HUDEP-2 (cell line): Measurements from ENCODE around the gene KLHL3.
"Not testable (repeated sequence)": the region's sequence is repeated elsewhere in the genome, so short reads cannot be mapped to it uniquely, and the experiment has no call there.

Source experiments
- DNase-seq, 76 experiments: peaks; one replicate each; lab custom pipeline; 2025; ENCODE audit not compliant: unreplicated experiment in 76 of 76; lab: John Stamatoyannopoulos, UW

KLHL3 gene

DNA sequence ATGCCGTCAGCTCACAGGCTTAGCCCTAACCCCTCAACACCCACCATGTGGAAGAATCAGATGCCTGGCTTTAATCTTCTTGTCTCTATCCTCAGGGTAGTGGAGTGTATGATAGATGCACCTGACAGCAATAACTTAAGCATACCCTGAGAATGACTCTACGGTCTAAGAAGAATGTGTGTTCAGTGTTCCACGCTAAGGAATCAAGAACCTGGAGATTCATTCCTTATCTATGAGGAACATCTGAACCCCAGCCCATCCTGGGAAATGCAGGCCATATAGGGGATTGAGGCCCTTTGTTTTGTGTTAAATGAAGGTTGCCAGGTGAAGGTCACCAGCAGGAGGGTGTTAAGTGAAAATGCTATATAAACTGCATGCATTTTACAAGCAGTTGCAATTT is 63.0 kb downstream of the KLHL3 start:
- DNase-seq = no peak

DNA sequence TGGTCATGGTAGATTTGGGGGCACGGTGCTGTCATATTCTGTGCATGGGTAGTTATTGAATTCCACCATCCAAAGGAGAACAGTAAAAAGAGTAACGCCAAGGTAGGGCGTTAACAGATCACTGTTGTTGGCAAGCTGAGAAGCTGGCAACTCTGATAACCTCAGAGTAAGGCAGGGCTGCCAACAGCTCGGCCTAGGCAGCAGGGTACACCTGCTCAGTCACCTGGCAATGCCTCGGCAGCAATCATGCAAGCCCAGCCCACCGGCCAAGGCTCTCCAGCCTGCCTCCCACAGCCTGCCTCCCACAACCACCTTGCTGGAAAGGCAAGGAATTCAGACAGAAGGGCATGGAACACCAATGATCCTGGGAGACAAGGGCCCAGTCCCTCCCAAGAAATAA is 63.9 kb downstream of the KLHL3 start:
- no peak for DNase-seq

DNA sequence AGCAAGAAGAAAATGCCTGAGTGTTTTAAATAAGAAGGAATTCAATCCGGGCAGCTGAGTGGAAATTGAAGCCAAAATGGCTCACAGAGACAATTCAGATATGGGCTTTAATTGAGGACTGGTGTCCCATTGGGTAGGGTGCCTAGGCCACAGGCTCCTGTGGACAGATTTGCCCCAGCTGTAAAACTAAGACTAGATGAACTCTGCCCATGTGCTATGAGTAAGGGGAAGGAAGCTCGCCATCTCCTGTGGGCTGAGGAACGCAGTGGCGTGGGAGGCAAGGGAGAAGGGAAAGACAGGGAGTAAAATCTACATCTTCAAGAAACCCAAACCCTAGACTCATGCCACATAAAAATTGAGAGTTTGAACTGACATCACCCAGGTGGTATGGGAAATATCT is 66.1 kb downstream of the KLHL3 start:
- DNase-seq = no peak

DNA sequence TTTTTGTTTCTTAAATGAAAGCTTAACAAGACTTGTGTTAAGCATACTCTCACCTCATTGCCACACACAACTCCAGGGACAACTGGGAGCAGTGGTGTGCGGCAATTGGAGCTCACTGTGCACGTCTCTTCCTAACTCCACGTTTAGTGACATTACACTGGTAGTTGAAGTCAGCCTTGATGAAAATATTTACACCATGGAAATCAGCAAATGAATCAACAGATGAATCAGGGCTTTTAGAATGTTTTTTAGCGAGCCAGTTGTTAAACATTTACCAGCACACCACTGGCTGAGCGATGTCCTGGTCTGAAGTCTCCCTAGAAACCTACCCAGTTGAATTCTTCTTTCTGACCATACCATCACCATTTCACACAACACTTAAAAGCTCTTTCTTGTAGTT is 67.3 kb downstream of the KLHL3 start:
- no peak for DNase-seq

DNA sequence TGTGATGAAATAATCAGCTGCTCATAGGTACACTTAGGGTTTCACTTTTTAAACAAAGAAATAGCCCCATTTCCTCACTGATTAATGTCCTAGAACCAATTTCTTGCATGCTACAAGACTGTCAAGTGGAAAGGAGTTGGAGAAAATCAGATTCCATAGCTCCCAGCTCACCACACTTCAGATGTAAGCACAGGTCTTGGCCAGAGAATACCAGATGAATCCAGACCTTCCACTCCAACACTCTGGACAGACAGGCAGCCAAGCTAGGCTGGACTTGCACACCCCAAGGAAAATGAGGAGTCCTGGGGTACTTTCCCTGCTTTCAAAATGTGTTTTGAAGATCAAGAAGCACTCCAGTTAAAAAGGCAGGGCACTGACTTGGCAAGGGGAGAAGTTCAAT is 68.5 kb downstream of the KLHL3 start:
- DNase-seq = no peak

DNA sequence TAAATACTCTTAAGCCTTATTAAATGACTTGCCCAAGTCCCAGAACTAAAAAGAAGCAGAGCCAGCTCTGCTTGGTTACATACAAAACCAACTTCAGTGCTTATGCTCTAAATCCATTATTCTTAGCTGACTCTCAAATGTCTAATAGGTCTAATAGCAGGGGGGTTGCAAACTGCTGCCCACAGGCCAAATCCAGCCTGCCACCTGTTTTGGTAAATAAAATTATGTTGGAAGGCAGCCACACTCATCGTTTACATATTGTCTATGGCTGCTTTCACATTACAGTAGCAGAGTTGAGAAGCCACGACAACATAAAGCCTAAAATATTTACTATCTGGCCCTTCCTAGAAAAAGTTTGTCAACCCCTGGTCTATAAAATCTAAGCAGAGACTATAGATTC is 69.0 kb downstream of the KLHL3 start:
- no peak for DNase-seq

DNA sequence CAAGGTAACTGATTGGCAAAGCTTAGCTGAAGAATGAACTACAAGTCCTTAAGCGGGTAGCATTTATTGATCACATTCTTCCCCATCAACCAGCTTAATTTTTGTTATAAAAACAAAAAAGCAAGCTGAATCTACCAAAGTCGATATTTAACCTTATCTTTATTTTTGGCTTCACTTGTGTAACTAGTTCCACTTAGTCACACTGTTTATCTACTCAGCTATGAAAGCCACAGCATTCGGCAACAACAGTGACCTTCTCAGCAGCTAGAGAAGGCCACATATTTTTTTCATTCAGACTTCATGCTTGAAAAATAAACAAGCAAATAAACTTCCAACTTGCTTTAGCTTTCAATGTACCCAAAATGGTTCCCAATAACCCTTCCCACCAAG is 69.4 kb downstream of the KLHL3 start:
- peak in 1 of 76 experiments; percentile 27 for DNase-seq

DNA sequence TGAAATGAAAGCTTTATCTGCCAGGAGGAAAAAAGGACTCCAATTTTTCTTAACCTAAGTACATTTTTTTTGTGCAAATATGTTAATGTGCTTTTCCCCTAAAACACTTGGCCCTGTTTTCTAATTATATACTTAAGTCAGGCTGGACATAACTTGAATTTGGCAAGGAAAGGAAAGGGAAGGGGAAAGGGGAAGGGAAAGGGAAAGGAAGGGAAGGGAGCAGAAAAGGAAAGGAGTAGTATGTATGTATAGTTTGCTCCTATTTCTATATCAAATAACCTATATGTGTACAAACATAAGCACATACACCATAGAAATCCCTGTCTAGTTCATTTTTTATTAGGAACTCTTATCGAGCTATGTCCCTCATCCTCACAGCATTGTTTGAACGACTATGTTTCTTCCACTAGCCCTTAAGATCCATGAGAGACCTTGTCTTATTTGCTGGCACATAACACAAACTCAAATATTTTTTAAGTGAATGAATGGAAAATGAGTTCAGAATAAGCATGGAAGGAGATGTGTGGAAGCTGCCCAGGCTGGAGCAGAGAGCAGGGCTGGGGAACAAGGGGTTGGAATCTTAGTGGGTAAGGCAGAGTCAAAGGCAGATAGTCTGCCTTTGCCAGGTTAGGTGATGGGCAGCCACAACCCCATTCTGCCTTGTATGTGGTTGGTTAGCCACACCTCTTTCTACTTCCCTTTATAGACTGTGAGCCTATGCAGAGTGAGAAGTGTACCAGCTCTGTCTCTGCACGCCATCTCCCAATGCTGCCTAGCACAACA is 70.0 kb downstream of the KLHL3 start:
- peak in 3 of 76 experiments; percentile 2 to 15 (median 4) for DNase-seq

DNA sequence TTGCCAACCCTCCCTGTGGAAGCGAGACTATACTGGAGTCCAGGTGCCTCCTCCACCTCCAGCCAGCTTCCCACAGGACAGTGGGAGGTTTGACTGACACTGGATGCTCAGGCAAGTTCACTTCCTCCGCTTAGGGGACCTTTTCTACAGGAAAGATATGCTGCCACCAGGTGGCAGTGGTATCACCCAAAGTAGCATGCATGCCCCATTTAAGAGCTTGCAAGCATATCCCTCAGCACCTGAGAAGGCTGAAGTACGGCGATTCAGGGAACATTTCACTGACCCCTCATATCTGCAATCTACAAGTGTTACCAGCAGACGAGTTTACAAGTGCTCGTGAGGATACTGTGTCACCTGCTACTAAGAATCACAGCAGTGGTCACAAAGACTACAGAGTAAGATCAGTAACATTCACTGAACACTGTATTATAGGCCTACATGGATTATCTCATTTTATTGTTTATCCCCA is 75.5 kb downstream of the KLHL3 start:
- peak in 56 of 76 experiments; percentile 1 to 54 (median 24) for DNase-seq

DNA sequence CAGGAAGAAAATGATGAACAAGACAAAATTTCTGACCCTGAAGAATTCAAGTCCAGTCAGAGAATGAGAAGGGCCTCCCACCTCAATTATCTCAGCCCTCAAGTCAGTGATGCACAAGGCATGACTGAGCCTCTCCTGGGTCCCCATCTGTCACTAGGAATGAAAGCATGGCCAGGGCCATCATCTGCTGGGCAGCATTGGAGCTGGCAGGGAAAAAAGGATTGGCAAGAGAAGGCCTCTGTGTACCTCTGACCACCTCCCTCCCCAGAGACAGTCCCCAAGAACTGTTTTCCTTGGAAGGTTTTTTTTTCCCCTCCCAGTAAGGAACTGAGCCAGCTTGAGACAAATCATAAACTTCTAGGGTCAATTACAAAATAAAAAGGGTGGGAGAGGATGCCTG is 76.7 kb downstream of the KLHL3 start:
- no peak for DNase-seq

DNA sequence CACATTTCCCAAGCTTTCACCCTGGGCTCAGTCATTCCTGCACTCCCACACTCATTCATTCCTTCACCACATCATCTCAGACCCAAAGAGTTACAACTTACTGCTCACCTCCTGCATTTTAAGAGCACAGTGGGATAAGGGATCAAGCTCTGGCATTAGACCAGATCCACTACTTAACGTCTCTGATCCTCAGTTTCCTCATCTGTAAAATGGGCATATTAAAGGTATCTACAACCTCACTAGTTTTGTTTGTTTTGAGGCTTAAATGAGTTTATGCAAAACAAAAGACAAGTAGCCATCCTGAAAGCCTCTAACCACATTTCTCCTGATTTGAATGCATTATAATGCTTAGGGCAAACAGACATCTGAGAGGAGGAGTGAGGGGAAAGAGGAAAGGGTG is 77.6 kb downstream of the KLHL3 start:
- no peak for DNase-seq

DNA sequence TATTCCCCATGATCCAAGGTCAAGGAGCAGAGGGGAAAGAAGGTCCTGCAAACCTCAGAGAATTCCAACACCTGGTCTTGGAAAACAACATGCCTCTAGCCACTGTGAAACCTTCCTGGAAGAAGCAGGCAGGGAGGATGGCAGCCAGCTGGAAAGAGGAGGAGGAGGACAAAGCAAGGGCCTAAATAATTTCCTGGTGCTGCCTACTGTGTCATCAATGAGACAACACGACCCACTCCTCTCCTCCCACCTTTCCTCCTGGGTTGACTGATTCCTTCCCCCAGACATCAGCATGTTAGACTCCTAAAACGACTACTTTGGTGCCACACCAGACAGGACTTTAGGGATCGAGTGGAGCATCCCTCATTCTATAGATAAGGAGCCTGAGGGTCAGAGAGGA is 78.8 kb downstream of the KLHL3 start:
- DNase-seq = no peak

DNA sequence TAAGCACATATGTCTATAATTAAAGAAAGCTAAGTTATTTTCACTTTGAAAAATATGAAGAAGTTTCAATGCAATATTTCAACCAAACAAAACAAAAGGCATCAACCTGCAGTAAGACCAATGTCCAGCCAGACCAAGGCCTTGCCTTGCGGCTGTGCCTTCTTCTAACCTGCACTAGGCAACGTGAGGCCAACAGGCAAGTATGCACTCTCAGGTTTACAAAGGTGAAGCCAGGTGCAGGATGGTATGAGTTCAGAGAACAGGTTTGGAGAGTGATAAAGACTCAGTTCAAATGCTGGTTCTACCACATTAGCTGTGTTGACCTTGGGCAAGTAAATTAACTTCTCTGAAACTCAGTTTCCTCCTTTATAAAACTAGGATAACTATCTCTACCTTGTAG is 79.3 kb downstream of the KLHL3 start:
- no peak for DNase-seq

DNA sequence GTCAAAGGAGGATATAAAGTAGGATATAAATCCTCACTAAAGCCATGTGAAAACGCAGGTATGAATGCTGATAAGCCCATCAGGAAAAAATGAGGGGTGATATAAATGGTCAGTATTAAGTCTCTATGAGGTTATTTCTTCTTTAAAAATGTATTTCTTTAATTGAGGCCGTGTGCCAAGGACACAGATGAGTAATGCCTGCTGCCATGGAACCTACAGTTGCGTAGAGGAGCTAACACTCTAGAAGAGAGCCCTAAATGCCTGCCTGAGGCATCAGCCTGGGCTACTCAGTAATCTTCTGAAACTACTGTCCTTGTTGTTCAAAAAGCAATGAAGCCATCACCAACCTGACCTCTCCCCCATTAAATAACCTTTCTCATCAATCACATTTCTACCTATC is 84.9 kb downstream of the KLHL3 start:
- no peak for DNase-seq

DNA sequence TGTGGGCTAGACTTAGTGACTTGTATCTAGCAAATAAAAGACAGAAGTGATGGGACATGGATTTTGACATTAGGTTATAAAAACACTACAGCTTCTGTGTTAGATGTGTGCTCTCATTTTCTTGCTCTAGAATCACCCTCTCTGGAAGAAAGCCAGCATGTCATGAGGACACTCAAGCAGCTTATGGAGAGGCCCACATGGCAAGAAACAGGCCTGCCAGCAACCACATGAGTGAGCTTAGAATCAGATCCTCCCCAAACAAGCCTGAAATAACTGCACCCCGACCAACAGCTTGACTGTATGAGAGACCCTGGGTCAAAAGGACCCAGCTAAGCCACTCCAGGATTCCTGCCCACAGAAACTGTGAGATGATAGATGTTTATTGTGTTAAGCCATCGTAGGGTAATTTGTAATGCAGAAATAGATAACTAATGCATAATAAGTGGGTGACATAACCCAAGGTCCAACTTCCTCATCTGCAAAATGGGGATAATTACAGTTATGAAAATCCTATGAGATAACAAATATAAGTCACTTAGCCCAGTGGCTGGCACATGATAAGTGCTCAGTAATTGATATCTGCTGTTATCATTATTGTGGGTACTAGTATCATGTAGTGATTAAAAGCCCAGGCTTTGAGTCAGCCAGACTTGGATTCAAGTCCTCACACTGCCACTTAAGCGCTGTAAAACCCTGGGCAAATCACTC is 86.5 kb downstream of the KLHL3 start:
- DNase-seq = peak in 50 of 76 experiments; percentile 4 to 82 (median 30)

DNA sequence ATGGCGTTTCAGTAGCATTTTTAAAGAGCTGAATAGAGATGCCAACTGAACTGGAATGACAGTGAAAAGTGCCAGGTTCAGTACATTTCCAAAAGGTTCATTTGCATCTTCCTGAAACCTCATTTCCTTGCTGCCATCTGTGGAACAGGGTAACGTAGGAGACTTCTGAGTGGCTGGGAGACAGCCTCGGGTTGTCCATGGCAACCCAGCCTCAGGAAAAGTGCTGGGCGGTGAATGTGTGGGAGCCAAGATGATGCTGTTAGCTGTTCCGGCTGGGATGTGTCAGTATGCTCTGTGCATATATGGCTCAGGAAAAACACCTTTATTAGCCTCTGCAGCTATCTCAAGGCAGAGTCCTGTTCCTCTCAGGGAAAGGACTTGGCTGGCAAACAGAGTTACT is 87.5 kb downstream of the KLHL3 start:
- DNase-seq = no peak

DNA sequence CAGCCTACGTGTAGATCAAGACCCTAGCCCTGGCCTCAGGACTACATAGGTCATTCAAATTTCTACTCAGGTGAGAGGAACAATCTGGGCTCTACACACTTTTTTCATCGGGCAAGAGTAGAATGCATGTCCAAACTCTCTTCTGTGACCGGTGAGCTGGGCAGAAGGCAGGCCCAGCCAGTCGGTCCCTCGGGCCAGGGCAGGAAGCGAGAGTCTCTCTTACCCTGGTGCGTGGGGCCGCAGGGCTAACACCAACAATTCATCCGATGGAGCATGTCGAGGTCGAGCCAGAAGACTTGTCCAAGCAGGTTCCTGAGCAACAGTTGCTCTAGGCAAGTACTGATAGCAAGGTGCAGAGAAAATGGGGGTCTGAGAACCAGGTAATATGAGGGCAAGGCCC is 88.5 kb downstream of the KLHL3 start:
- no peak for DNase-seq

DNA sequence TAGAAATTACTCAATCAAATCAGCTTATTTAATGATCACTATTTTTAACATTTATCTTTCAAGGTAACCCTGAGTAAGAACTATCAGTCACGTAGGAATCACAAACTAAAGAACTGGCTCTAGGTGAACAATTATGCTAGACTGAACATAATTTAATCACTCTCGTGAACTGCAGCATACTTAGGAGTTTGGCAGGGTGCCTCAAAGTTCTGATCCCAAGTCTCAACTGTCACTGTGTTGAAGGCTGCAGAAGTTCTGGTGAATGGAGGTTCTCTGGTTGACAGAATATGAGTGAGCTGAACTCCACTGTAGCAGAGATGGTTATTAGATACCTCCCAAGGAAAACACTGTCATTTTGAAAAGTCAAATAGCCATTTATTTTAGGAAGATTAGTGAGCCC is 89.1 kb downstream of the KLHL3 start:
- no peak for DNase-seq

DNA sequence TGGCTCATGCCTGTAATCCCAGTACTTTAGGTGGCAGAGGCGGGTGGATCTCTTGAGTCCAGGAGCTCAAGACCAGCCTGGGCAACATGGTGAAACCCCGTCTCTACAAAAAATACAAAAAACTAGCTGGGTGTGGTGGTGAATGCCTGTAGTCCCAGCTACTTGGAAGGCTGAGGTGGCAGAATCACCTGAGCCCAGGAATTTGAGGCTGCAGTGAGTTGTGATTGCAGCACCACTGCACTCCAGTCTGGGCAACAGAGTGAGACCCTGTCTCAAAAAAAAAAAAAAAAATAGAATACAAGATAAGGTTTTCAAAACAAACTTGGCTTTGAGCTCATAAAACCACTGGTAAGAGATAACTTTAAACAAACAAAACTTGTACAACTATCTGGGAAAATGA is 92.8 kb downstream of the KLHL3 start:
- DNase-seq = not testable (repeated sequence)

DNA sequence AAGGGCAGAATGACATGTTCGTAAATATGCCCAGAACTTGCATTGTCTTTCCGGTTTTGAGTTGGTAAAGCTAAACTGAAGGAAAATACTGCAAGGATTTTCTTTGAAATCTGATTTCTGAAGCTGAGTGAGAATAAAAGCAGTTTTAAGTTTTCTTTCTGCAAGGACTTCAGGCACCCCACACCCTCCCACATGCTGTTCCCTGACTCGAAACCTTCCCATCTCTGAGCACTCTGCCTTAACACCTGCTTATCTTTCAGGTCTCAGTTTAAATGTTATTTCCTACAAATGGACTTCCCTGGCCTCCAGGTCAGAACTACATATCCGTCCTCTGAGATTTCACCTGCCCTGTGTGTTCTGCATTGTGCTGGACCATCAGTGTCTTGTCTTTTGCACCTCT is 93.8 kb downstream of the KLHL3 start:
- no peak for DNase-seq

DNA sequence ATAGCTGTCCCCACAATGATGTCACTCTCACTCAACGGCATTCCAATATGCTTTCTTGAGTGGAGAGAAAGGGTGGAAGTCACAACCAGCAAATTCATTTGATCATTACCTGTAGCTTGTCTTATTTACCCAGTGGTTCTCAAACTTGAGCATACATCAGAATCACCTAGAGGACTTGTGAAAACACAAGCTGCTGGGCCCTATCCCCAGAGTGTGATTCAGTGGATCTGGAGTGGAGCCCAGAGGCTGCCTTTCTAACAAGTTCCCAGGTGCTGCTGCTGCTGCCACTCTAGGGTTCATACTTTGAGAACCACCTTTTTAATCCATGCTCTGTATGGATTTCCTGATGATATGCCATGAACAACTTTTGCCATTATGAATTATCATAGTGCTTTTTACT is 94.7 kb downstream of the KLHL3 start:
- DNase-seq = no peak

DNA sequence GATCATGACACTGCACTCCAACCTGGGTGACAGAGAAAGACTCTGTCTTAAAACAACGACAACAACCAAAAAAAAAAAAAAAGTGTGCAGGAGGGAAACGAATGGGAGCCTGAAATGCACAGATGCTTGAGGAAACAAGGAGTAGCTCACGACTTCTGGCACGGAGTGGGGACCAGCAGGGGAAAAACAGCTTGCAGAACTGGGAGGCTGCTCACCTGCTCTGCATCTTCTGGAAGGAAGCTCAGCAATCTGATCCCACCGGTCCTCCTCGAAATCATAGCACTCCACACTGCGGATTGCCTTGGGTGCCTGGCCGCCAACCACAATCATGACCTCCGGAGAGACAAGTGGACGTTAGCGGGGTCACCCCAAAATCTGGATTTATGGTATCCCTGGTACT is 96.2 kb downstream of the KLHL3 start:
- DNase-seq = no peak
